GM10847 (cell line): ENCODE data around the gene CHD2.

Experiments
- POLR2A ChIP-seq: IDR thresholded peaks from 2 replicates; pipeline ENCODE4 v1.6.1; 2011; ENCODE audit not compliant: insufficient read length; ENCODE audit errors: extremely low read depth

Gene CHD2

GRCh38 chr15:92936138-92936537 lies 36.0 kb downstream of the CHD2 start:
- no peak for TF ChIP-seq POLR2A

GRCh38 chr15:92936693-92937092 lies 36.6 kb downstream of the CHD2 start:
- TF ChIP-seq POLR2A = no peak

- no peak for TF ChIP-seq POLR2A
These were observed 37.8 kb downstream of the CHD2 start for GRCh38 chr15:92937901-92938300.

GRCh38 chr15:92938387-92938786 lies 38.3 kb downstream of the CHD2 start:
- TF ChIP-seq POLR2A = no peak

- TF ChIP-seq POLR2A = no peak
These were observed 41.5 kb downstream of the CHD2 start for GRCh38 chr15:92941668-92942067.

- TF ChIP-seq POLR2A = no peak
These were observed 42.6 kb downstream of the CHD2 start for GRCh38 chr15:92942706-92943105.

GRCh38 chr15:92943581-92943980 lies 43.5 kb downstream of the CHD2 start:
- no peak for TF ChIP-seq POLR2A

- no peak for TF ChIP-seq POLR2A
These were observed 44.9 kb downstream of the CHD2 start for GRCh38 chr15:92944946-92945521.

GRCh38 chr15:92947071-92947730 lies 47.1 kb downstream of the CHD2 start:
- no peak for TF ChIP-seq POLR2A

- no peak for TF ChIP-seq POLR2A
These were observed 49.6 kb downstream of the CHD2 start for GRCh38 chr15:92949604-92950249.

- no peak for TF ChIP-seq POLR2A
These were observed 51.8 kb downstream of the CHD2 start for GRCh38 chr15:92951800-92952457.

GRCh38 chr15:92952458-92952850 lies 52.3 kb downstream of the CHD2 start:
- TF ChIP-seq POLR2A = no peak

- no peak for TF ChIP-seq POLR2A
These were observed 53.4 kb downstream of the CHD2 start for GRCh38 chr15:92953566-92953965.

GRCh38 chr15:92954002-92954401 lies 53.9 kb downstream of the CHD2 start:
- TF ChIP-seq POLR2A = no peak

- TF ChIP-seq POLR2A = no peak
These were observed 54.5 kb downstream of the CHD2 start for GRCh38 chr15:92954578-92954977.

- no peak for TF ChIP-seq POLR2A
These were observed 55.6 kb downstream of the CHD2 start for GRCh38 chr15:92955706-92956105.

- no peak for TF ChIP-seq POLR2A
These were observed 58.0 kb downstream of the CHD2 start for GRCh38 chr15:92958105-92958504.

GRCh38 chr15:92959219-92959618 lies 59.1 kb downstream of the CHD2 start:
- no peak for TF ChIP-seq POLR2A
